NCI-H2081 (cell line): Measurements from ENCODE around the gene CMKLR1.

Source experiments
- DNase-seq, 2 experiments: peaks; one replicate each; lab custom pipeline; 2025; lab: John Stamatoyannopoulos, UW

The CMKLR1 gene

DNA sequence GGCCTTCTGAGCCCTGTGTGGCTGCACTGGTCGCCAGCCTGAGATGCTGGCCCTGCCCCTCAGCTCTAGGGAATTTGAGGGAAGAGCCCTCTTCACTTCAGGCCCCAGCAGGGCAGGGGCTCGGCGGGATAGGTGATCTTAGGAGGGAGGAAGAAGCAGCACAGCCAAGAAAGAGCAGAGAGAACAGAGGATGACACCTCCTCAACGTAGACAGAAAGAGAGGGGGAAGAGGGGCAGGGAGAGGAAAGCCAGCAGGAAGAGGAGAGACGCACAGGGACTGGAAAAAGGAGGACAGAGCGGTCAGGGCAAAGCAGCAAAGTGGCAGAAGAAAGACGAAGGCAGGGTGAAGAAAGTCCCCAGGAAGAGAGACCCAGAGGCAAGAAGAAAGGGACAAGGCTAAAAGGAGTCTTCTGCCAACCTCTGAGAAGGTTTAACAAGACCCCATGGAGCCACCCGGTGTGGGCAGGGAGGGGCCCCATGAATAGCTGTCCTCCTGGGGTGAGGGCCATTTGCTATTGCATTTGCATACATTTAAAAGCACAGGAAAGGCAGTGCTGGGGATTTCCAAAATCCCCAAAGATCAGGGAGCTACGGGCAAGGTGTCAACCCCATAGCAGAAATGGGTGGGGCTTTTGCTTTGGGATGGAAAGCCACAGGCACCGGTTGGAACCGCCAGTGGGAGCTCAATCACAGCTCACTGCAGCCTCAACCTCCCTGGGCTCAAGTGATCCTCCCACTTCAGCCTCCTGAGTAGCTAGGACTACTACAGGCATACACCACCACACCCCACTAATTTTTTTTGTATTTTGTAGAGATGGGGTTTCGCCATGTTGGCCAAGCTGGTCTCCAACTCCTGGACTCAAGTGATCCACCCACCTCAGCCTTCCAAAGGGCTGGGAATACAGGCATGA lies 22.7 kb downstream of the CMKLR1 start:
- no peak for DNase-seq

DNA sequence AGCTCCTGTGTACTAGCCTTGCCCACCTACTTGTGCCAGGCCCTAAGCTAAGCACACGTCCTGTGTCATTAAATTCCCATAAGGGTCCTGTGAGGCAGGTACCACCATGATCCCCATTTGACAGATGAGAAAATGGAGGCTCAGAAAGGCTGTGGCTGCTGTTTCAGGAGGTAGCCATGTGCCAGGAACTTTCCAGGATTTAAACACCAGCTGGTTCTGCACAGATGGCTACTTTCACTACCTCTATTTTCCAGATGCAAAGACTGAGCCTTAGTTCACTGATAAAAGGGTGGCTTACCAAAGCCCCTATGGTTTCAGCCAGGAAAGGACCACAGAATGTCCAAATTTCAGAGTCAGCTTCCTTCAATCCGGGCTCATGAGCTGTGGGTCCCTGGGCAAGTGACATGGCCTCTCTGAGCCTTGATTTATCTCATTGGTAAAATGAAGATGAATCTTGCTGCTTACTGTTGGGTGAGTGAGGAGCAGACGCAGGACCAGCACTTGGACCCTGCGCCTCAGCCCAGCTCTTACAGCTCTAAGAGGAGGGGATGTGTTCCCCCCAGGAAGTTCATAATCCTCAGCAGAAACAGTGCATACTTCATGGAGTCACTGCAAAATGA lies 23.5 kb downstream of the CMKLR1 start:
- DNase-seq = no peak

DNA sequence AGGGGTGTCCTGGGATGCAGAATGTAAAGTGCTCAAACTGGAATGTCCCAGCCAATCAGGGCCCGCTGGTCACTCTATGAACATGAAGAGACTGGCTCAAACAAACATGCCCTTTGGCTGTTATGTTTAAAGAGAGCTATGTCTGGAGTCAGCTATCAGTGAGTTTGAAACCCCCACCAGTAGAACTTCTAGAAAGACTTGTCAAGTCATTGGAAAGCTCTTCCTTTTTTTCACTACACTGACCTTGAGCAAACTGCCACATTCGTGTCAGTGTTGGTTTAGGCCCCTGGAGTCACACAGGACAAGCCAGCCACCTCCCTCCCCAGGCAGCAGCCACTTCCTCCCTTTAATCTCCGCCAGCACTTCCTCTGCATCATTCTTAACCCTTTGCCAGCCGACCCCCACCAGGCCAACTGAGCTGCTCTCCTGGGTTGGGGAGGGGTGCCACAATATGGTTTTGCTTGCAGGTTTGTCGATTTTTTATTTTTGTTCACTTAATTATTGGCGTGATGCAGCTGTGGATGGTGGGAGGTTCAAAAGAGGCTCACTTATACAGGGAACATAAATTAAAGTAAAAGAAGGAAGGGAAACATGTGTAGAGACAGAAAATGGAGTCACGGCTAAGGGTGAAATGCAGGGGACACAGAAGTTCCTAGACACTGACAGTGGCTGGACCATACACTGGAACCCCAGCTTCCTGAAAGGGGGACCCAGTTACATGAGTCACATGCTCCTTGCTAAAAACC lies 25.3 kb downstream of the CMKLR1 start:
- no peak for DNase-seq

DNA sequence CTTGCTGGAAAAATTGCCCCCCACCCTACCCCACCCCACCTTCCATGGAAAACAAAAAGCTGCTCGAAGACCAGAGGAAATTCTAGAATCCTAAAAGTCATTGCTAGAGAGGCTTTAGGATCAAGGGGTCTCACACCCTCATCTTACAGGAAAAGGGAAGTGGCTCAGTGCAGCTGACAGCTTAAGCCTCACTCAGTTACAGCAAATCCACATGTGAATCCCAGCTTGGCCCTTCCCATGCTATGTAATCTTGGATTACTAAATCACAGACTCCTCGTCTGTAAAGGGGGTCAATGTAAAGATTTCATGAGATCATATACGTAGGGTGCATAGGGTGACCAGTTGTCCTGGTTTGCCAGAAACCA lies 25.9 kb downstream of the CMKLR1 start:
- no peak for DNase-seq

DNA sequence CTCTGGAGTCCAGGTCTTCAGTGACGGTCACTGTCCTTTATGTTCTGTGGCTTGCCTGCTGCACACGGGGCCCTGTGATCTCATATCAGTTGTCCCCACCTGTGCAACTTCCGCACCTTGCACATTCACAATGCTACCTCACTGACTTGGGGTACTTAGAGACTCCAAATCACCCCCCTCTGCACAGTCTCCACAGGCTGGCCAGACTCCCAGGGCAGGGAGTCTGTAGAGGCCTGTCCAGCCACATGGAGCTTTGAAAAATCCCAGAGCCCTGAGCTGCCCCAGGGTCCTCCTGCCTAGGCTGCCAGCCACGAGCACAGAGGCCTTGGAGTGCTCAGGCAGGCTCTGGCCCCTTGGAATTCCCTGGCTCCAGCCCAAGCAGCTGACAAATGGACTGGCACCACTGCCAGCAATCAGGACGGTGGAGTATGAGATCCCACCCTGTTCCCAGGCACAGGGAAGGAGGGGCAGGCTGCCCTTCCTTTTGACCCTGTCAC lies 26.4 kb downstream of the CMKLR1 start:
- DNase-seq = no peak

DNA sequence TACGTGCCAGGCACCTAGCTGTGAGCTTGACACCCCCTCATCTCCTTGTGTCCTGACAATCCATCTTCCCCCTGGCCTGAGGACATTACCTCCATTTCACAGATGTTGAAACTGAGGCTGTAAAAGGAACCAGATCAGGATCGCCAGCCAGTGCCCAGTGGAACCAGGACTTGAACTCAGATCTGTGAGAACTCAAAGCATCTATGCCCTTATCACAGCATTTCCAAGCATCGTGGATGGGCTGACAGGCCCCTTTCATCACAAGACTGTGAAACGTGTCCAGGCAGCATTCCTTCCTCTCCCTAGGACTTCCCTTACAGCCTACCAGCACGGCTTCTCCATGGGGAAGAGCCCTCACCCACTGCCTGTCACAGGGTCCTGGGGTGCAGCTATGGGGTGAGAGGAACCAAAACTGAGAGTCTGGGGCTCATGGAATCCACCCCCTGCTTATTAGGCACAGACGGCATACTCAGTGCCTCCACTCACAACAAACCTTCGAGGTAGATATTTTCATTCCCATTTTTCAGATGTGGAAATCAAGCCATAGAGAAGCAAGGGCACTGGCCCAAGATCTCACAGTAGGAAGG lies 26.9 kb downstream of the CMKLR1 start:
- DNase-seq = no peak

DNA sequence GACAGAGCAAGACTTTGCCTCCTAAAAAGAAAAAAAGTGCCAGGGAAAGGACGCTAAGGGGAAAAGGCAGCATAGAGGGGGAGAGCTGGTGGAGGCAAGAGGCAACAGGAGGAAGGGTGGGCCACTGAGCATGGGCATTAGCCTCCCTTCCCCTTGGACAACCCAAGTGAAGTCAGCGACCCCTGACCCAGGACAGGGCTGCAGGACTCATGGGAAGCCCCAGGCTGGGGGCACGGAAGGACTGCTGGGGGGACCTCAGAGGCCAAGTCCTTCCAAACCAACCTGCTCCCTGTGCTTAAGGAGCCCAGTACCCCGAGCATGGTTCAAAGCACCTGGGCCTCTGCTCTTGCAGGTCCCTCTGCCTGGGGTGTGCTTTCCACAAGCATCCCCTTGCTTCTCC lies 27.5 kb downstream of the CMKLR1 start:
- no peak for DNase-seq

DNA sequence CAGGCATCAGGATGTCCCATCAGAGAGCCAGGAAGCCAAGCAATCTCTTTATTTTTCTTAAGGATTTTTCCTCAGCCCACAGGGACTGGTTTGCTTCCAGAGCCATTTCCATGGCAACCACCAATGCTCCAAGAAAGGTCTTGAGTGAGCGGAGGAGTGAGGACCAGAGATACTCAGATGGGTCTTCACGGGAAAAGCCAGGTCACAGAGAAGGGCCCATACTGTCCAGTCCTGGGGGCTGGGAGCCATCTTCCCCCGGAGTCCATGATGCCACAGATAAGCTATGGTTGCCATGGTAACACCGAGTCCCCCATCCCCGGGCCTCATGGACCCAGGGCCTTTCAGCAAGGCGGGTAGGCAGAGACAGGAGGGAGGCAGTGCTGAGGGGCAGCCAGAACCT lies 28.6 kb downstream of the CMKLR1 start:
- DNase-seq = no peak

DNA sequence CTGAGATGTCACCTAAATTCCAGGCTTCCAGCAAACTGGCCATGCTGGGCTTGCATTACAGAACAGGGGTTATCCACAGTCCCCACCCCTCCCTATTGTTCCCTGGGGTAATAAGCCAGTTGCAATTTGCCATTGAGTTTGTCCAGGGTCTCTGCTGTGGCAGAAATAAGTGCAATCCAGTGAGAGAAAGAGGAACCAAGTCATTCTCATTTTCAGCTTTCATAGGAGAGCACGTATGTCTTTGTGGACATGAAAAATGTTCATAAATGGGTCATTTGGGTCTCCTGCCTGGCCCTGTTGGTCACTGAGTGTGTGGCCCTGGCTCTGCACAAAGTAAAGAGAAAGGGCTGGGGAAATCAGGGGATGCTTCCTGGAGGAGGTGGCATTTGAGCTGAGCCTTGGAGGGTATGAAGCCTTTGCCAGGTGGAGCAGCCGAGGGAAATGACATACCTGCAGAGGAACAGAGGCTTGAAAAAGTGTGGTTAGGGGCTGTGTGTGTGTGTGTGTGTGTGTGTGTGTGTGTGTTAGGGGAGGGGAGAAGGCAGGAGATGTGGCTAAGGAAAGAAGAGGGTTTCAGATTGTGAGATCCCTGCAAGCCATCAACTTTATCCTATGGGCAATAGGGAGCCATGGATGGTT lies 29.3 kb downstream of the CMKLR1 start:
- no peak for DNase-seq

DNA sequence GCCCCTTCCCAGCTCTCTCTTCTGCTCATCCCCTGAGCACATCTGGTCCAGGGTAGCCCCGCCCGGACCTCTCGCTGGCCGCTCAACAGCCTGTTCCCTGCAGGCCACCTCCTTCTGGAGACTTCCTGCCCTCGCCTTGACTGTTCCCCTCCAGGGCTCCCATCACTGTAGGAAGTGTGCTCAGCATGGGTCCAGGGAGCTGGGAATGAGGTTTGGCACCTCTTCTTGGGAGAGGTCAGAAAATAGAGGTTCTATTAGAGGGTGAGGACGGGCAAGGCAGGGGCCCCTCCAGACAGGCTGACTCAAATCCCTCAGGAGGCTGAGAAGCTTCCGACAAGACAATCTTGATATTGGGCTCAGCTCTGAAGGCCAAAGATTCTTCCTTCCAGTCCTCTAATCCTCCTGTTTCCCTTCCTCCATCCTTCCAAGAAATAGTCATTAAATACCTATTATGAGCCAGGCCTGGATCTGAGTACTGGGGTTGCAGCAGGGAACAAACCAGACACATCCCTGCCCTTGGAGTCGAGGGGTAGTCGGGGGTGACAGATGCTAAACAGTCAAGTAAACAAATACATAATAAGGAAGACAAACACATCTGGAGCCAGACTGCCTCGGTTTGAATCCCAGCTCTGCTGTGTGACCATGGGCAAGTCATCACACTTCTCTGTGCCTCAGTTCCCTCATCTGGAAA lies 30.6 kb downstream of the CMKLR1 start:
- no peak for DNase-seq

DNA sequence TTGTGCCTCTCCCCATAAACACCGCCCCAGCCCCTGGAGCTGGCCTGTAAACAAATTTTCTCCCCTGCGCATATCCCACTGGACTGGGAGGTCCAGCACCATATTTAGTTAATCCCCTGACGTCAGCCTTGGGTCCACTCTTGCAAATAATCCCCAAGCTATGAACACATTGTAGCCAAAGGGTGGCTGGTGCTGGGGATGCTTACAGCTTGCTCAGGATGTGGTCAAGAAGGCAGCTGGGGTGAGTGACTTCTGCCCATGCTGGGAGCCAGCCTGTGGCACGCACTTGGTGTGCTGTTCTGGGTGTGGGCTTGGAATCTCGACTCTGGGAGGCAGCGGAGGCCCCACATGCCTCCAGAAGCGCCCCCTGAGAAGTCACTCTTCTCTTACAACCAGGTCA lies 32.1 kb downstream of the CMKLR1 start:
- DNase-seq = no peak

DNA sequence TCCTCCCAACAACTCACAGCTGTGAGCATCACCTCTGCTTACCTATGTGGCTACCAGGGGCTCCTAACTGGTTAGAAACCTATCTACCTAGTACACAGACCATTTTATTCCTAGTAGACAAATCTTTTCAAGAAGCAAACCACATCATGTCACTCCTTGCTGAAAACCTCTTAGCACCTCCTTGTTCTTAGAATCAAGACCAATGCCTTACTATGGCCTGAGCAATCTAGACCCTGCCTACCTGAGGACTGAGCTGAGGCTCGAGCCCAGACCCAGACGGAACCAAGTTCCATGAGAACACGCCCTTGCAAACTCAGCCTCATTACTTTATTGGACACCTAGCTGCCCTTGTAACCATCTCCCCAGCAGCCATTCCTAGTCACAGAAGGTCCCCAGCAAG lies 32.6 kb downstream of the CMKLR1 start:
- no peak for DNase-seq

DNA sequence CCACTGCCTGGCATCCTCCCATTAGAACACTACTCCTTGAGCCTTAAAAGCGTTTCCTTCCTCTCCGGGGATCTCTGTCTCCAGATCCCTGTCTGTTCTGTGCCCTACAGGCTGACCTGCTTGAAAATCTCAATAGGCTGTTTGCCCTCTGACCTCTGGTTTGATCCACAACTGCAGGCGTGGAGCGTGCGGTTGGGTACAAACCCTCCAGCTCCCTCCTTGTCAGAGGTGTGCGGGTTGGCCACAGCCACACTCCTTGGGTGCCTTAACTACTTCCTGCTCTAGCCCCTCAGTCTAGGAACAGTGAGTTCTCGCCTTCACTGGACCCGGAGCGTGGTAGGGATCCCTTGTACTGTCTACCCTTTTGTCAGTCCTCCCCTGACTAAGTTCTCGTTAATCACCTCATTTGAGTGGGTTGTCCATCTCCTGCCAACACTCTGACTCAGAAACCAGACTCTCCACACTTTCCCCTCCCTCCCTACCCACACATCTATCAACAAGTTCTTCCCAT lies 33.1 kb downstream of the CMKLR1 start:
- no peak for DNase-seq

DNA sequence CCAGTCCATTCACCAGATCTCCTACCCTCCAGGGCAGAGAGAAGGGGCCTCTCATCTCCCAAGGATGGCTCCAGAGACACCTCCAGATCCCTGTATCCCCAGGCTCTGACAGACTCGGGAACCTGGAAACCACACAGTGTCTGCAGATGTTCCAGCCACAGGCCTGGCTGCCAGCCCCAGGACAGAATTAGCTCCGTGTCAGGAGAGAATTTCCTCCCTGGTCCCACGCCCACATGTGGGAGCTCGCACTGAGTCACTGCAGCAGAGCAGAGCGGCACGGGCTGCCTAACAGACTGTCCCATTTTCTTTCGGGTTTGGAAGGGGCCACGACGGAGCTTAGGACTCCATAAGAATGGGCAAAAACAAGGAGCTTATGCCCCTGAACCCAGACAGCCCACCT lies 33.6 kb downstream of the CMKLR1 start:
- no peak for DNase-seq

DNA sequence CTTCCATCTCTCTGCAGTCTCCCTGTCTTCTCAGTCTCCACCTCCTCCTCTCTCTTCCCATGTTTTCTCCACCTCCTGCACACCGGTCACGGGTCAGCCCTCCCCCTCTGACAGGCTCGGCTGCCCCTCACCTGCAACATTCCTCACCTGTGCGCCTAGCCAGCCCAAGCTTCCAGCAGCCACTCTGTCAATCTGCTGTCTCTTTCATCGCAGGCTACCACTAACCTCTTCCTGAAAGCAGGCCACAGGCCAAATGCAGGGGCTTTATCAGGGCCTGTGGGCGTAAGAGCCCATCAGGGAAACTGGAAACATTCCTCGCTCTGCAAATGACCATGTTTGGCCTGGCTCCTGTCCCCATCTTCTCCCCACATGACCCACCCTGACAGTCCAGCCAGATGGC lies 34.5 kb downstream of the CMKLR1 start:
- DNase-seq = no peak

DNA sequence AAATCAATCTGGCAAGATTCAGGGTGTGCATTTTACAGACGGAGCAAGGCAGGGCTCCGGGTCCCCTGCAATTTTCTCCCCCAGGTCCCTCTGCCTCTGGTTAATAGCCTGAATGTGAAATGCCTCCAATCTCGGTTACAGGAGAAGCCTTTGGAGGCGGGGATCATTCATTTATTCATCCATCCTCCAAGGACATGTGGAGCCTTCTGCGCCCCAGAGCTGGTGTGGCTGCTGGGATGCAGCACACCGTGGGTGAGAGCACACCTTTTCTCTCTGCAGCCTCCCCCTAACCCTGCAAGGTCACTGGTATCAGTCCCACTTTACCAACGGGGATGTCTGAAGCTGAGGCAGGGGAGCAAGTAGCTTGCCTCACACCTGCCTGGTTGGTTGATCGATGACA lies 35.4 kb downstream of the CMKLR1 start:
- no peak for DNase-seq

DNA sequence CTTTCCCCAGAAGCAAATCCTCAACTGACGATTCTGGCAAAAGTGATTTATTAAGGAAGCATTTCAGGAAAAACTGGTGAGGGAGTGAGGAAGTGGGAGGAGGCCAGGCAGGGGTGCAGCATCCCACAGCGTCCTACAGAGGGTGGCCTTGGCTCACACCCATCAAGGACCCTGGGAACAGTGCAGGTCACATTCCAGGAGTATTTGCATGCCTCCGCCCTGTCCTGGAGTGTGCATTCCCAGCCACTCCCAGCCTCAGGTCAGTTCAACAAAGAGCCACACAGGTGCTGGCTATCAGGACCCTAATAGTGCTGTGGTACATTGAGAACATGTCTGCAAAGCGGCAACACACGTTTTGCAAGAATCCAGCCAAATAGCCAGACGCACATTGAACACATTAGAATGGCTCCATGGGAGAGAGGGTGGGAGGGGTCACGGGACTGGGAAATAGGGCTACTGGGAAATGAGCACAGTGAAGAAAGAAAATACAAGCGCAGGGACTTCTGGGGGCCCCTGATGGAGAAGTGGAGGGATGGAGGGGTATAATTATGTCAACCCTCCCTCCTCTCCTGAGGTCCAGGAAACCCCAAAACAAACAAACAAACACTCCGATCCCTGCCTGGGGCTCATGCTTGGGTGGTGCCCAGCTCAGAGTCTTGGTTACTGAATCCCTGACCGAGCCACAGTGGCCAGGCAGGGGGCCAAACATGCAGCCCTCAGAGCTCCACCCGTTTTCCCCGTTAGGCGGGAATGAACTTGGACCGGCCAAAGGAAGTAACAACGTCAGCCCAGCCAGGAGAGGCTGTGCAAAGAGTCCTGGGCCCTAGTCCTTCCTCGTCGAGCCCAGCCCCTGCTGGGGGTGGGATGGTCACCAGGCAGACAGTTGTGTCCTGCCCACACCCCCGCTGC lies 36.5 kb downstream of the CMKLR1 start:
- no peak for DNase-seq

DNA sequence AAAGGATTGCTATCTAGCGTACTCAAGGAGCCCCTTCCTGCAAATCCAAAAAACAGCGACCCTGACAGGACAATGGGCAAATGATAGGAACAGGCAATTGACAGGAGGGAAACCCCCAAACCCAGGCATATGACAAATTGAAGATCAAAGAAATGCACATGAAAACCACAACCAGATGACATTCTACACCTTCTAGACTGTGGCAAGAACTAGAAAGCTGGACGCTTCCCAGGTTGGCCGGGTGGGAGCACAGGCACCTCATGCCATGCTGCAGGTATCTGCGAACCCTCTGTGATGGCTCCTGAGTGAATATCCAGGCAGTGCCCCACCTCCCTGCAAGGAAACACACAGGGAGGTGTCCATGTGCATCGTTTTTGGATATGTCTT lies 37.1 kb downstream of the CMKLR1 start:
- DNase-seq = no peak

DNA sequence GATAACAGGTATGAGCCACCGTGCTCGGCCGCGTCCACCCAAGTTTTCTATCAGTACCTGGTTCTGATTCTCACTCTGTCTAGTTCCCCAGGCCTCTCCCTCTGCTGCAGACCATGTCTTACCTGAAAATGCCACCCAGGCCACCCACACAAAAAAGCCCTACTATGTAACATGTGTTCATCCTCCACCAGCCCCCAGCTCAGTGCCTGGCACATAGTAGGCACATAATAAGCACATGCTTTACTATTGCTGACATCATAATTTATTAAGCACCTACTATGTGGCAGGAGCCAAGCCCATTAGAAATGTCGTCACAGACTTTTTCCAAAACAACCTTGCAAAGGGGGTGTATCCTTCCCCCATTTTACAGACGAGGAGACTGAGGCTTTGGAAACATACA lies 37.8 kb downstream of the CMKLR1 start:
- DNase-seq = no peak
